OCI-LY3 (cell line): ENCODE results near the gene PRPF6.
"Not testable (repeated sequence)": the region's sequence is repeated elsewhere in the genome, so short reads cannot be mapped to it uniquely, and the experiment has no call there.

ENCODE experiments used
- H2AFZ ChIP-seq: fragments of 200-600, 300-600 bp; shearing (Covaris generic); 2 replicates; pipeline ENCODE4 v1.6.0; 2014; ENCODE audit warnings: antibody characterized with exemption, low read depth, low read length
- H3K27ac ChIP-seq: fragments of 200-600, 300-600 bp; sonication (generic); 2 replicates; pipeline ENCODE4 v1.5.1; 2014; ENCODE audit warnings: mild to moderate bottlenecking, low read length, moderate library complexity, mixed read lengths
- H3K27me3 ChIP-seq: fragments of 200-600, 300-600 bp; sonication (generic); 2 replicates; pipeline ENCODE4 v1.6.1; 2014; ENCODE audit warnings: low read depth, low read length, mixed read lengths
- H3K36me3 ChIP-seq: fragments of 200-600, 300-600 bp; sonication (generic); replicated peaks from 2 replicates; pipeline ENCODE3; 2014; ENCODE audit warnings: low read depth, low read length, mixed read lengths
- H3K4me1 ChIP-seq: fragments of 300-600, 200-600 bp; sonication (generic); 2 replicates; pipeline ENCODE4 v1.6.1; 2014; ENCODE audit warnings: low read length, mixed read lengths
- H3K4me2 ChIP-seq: fragments of 200-600, 300-600 bp; sonication (generic); 2 replicates; pipeline ENCODE4 v1.6.1; 2014; ENCODE audit warnings: low read length, mixed read lengths
- H3K4me3 ChIP-seq: fragments of 300-600, 200-600 bp; sonication (generic); 2 replicates; pipeline ENCODE4 v1.5.1; 2014; ENCODE audit warnings: antibody characterized with exemption, mild to moderate bottlenecking, low read length, moderate library complexity
- H3K79me2 ChIP-seq: fragments of 300-600, 200-600 bp; shearing (Covaris generic); 2 replicates; pipeline ENCODE4 v1.6.1; 2014; ENCODE audit warnings: mild to moderate bottlenecking, low read length, mixed read lengths
- H3K9ac ChIP-seq: fragments of 300-600, 200-600 bp; shearing (Covaris generic); 2 replicates; pipeline ENCODE4 v1.6.0; 2014; ENCODE audit warnings: mild to moderate bottlenecking, low read length, moderate library complexity
- H3K9me3 ChIP-seq: fragments of 200-600, 300-600 bp; shearing (Covaris generic); 2 replicates; pipeline ENCODE4 v1.6.1; 2014; ENCODE audit warnings: low read length, mixed read lengths; ENCODE audit not compliant: insufficient read depth
- H4K20me1 ChIP-seq: fragments of 200-600, 300-600 bp; sonication (generic); 2 replicates; pipeline ENCODE4 v1.6.1; 2016; ENCODE audit warnings: low read length, mixed read lengths; ENCODE audit not compliant: insufficient read depth
- EZH2phosphoT487 ChIP-seq: fragments of 200-600 bp; shearing (Covaris generic); IDR thresholded peaks from 2 replicates; pipeline ENCODE4 v1.6.1; 2018; ENCODE audit warnings: antibody characterized with exemption, mixed run types, low read depth
- TF ChIP-seq, protein P1 (sequence below): fragments of 200-600, 300-600 bp; sonication (generic); IDR thresholded peaks from 2 replicates; pipeline ENCODE4 v1.5.1; 2014; ENCODE audit warnings: antibody characterized with exemption, low read length, low read depth

Gene PRPF6

DNA sequence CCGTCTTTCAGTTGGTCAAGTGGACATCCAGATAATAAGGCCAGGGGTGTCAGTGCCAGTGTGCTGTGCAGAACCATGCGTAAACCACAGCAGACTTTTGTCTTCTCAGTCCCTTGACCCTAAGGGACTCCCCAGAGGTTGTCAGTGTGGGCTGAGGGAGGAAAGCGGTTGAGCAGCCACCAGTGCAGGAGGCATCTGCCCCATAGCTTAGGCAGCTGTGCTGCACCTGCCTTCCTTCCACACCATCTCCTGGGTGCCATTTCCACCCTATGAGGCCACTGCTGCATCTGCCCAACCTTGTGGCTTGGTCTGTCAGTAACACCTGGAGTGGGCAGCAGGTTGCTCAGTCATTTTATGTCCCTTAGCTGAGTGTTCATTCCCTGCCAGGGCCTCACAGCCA is 26.0 kb downstream of the PRPF6 start:
- H3K9ac ChIP-seq = no peak overlapping the region
- no peak overlapping the region for H3K4me3 ChIP-seq
- peaks cover 5% of the 10 kb centered on the region; the same call in 1 of the 2 replicates for H3K79me2 ChIP-seq
- H3K4me2 ChIP-seq = no peak overlapping the region
- H3K36me3 ChIP-seq = peaks cover 48% of the 10 kb centered on the region
- no peaks in the 10 kb centered on the region for H3K27me3 ChIP-seq
- peaks cover 12% of the 10 kb centered on the region; the same call in 1 of the 2 replicates for H4K20me1 ChIP-seq
- no peak overlapping the region for H3K27ac ChIP-seq
- H3K9me3 ChIP-seq = no peaks in the 10 kb centered on the region
- H3K4me1 ChIP-seq = peaks cover 6% of the 10 kb centered on the region
- no peak for TF ChIP-seq EZH2phosphoT487
- TF ChIP-seq, protein P1, sequence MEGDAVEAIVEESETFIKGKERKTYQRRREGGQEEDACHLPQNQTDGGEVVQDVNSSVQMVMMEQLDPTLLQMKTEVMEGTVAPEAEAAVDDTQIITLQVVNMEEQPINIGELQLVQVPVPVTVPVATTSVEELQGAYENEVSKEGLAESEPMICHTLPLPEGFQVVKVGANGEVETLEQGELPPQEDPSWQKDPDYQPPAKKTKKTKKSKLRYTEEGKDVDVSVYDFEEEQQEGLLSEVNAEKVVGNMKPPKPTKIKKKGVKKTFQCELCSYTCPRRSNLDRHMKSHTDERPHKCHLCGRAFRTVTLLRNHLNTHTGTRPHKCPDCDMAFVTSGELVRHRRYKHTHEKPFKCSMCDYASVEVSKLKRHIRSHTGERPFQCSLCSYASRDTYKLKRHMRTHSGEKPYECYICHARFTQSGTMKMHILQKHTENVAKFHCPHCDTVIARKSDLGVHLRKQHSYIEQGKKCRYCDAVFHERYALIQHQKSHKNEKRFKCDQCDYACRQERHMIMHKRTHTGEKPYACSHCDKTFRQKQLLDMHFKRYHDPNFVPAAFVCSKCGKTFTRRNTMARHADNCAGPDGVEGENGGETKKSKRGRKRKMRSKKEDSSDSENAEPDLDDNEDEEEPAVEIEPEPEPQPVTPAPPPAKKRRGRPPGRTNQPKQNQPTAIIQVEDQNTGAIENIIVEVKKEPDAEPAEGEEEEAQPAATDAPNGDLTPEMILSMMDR = no peak
- no peak overlapping the region for H2AFZ ChIP-seq

DNA sequence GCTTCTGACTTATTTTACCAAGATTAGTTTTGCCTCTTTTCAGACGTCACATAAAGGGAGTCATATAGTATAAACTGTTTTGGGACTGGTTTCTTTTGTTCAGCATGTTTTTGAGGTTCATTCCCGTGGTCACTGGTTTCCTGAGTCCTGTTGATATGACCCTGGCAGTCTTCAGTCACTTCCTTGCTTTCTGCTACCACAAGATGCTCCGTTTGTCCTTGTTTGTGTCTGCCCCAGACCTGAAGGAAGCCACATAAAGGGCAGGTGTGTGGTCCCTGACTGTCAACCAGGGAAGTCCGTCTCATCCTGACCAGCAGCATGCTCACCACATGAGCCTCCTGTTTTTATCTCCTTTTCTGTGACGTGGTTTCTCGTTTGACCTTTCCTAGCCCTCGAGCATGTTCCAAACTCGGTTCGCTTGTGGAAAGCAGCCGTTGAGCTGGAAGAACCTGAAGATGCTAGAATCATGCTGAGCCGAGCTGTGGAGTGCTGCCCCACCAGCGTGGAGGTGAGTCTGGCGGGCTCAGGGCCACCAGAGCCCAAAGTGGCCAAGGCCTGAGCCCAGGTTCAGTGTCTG is 29.0 kb downstream of the PRPF6 start:
- Histone ChIP-seq H3K27me3 (no peaks in the 10 kb centered on the region), H3K4me1 (peaks cover 6% of the 10 kb centered on the region), H3K9ac (no peak overlapping the region), H3K27ac (no peak overlapping the region), H2AFZ (no peak overlapping the region), H3K4me2 (no peak overlapping the region), H3K36me3 (peaks cover 42% of the 10 kb centered on the region), H4K20me1 (peaks cover 7% of the 10 kb centered on the region; the same call in 1 of the 2 replicates), H3K79me2 (peaks cover 5% of the 10 kb centered on the region; the same call in 1 of the 2 replicates), H3K4me3 (no peak overlapping the region), H3K9me3 (no peaks in the 10 kb centered on the region)
- TF ChIP-seq, protein P1 = no peak
- no peak for TF ChIP-seq EZH2phosphoT487

DNA sequence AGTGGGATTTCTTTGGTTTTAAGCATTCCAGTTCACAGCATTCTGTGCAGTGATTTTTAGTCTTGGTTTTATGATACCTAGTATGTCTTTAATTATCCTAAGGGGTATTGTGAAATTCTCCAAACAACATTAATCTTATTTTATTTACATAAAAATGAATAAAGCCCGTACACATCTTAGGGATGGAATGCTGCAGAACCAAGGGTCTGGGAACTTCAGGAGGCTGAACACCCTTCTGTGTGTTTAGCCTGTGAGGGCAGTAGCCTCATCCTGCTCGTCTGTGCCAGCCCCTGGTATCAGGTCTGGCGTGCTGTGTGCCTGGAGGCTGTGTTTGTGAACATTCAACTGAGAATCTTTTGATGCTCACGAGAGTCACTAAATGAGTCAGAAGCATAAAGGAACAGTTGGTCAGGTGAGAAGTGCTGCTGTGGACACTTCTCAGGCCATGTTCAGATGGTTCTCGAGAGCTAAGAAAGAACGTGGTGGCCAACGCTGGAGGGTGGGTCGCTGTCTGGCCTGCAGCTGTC is 29.8 kb downstream of the PRPF6 start:
- H3K36me3 ChIP-seq = peaks cover 47% of the 10 kb centered on the region
- peaks cover 7% of the 10 kb centered on the region; the same call in 1 of the 2 replicates for H4K20me1 ChIP-seq

DNA sequence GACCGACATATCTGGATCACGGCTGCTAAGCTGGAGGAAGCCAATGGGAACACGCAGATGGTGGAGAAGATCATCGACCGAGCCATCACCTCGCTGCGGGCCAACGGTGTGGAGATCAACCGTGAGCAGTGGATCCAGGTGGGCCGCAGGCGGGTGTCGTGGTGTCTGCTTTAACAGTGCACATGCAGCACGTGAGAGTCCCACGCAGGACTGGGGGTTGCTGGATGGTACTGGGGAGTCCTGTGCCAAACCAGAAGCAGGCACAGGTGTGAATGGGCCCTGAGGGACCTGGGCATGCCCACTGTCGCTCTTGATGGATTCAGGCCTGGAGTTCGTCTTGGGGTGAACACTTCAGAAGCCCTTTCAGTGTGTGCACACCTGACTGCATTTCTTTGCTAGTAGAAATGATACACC is 30.4 kb downstream of the PRPF6 start:
- H3K9me3 ChIP-seq = no peaks in the 10 kb centered on the region
- no peak overlapping the region for H3K4me2 ChIP-seq
- H3K27me3 ChIP-seq = no peaks in the 10 kb centered on the region
- no peak overlapping the region for H3K9ac ChIP-seq
- H3K4me1 ChIP-seq = peaks cover 6% of the 10 kb centered on the region
- peaks cover 5% of the 10 kb centered on the region; the same call in 1 of the 2 replicates for H3K79me2 ChIP-seq
- H3K4me3 ChIP-seq = no peak overlapping the region
- no peak overlapping the region for H3K27ac ChIP-seq
- peaks cover 49% of the 10 kb centered on the region for H3K36me3 ChIP-seq
- peaks cover 7% of the 10 kb centered on the region; the same call in 1 of the 2 replicates for H4K20me1 ChIP-seq
- TF ChIP-seq, protein P1 = no peak
- no peak for TF ChIP-seq EZH2phosphoT487
- H2AFZ ChIP-seq = no peak overlapping the region

More for the DNA sequence above, 29.8 kb downstream of the PRPF6 start:
- Histone ChIP-seq H3K27me3 (no peaks in the 10 kb centered on the region), H3K4me3 (no peak overlapping the region), H3K27ac (no peak overlapping the region), H3K9me3 (no peaks in the 10 kb centered on the region), H3K4me2 (no peak overlapping the region), H3K79me2 (peaks cover 5% of the 10 kb centered on the region; the same call in 1 of the 2 replicates), H3K4me1 (peaks cover 6% of the 10 kb centered on the region), H2AFZ (no peak overlapping the region), H3K9ac (no peak overlapping the region)
- TF ChIP-seq EZH2phosphoT487 = no peak
- TF ChIP-seq, protein P1 = no peak

DNA sequence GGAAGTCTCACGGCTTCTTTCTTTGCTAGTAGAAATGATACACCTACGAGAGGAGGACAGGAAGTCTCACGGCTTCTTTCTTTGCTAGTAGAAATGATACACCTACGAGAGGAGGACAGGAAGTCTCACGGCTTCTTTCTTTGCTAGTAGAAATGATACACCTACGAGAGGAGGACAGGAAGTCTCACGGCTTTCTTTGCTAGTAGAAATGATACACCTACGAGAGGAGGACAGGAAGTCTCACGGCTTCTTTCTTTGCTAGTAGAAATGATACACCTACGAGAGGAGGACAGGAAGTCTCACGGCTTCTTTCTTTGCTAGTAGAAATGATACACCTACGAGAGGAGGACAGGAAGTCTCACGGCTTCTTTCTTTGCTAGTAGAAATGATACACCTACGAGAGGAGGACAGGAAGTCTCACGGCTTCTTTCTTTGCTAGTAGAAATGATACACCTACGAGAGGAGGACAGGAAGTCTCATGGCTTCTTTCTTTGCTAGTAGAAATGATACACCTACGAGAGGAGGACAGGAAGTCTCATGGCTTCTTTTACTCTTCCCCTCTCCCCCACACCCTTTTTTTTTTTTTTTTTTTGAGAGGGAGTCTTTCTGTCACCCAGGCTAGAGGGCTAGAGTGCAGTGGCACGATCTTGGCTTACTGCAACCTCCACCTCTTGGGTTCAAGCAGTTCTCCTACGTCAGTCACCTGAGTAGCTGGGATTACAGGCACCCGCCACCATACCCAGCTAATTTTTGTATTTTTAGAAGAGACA is 31.6 kb downstream of the PRPF6 start:
- H2AFZ ChIP-seq, H3K9me3 ChIP-seq, H3K79me2 ChIP-seq, H4K20me1 ChIP-seq, H3K27me3 ChIP-seq, H3K9ac ChIP-seq, H3K27ac ChIP-seq, H3K4me1 ChIP-seq, H3K4me2 ChIP-seq, H3K4me3 ChIP-seq: not testable (repeated sequence)
- H3K36me3 ChIP-seq = peaks cover 50% of the 10 kb centered on the region
